Nephron progenitor cell (in vitro differentiated cells): Measurements from ENCODE around the gene TRIM2.

Experiments used
- DNase-seq: peaks from one replicate; pipeline ENCODE4 v3.0.0; 2021
- H3K27ac Mint-ChIP-seq: 2 replicates; pipeline ENCODE4 v1.8.0; 2021; ENCODE audit warnings: mild to moderate bottlenecking, moderate library complexity, mixed read lengths
- H3K27me3 Mint-ChIP-seq: 2 replicates; pipeline ENCODE4 v1.8.0; 2021; ENCODE audit warnings: mild to moderate bottlenecking, low read depth, mixed read lengths; ENCODE audit not compliant: poor library complexity
- H3K36me3 Mint-ChIP-seq: 2 replicates; pipeline ENCODE4 v1.8.0; 2021; ENCODE audit warnings: low read depth, mixed read lengths
- H3K4me1 Mint-ChIP-seq: 2 replicates; pipeline ENCODE4 v1.8.0; 2021; ENCODE audit warnings: mixed read lengths
- H3K4me3 Mint-ChIP-seq: 2 replicates; pipeline ENCODE4 v1.8.0; 2021; ENCODE audit warnings: mild to moderate bottlenecking, moderate library complexity, mixed read lengths
- H3K9me3 Mint-ChIP-seq: 2 replicates; pipeline ENCODE4 v1.8.0; 2021; ENCODE audit warnings: mild to moderate bottlenecking, moderate library complexity, mixed read lengths
- TF ChIP-seq, protein P1 (sequence below): fragments of 200-600 bp; sonication (generic); IDR thresholded peaks from 2 replicates; pipeline ENCODE4 v1.5.0; 2021; ENCODE audit warnings: antibody characterized with exemption

Gene TRIM2

DNA sequence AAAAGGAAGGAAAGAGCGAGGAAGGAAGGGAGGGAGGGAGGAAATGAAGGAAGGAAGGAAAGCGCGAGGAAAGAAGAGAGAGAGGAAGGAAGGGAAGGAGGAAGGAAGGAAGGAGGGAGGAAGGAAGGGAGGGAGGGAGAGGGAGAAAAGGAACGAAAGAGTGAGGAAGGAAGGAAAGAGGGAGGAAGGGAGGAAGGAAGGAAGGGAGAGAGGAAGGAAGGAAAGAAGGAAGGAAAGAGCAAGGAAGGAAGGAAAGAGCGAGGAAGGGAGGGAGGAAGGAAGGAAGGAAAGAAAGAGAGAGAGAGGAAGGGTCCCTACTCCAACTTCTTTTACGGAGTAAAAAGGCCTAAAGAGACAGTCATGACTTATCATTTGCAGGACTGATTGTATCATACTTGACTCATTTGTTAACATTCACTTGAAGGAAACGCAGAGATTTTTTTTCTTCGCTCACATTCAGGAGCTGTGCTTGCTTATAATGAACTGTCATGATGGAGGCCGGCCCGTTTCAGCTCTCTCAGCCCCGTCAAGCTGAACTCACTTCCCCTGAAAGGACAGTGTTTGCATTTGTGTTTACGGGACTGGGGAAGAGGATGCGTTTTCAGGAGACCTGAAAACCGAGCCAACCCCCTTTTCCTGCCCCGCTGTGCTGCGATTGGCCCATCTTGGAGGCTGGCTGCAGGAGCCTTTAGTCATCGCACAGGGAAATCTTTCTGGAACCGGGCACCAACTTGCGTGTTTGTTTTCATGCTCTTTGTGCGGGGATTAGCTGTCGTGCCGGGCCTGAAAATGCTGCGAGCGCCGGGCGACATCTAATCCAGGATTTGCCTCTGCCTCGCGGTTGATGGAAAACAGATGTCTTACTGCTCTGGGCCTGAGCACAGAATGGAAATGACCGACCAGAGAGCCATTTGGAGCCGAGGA is 17.8 kb downstream of the TRIM2 start:
- Mint-ChIP-seq H3K4me3 (peak overlapping the region; percentile 95), H3K27ac (peak overlapping the region; percentile 100), H3K36me3 (peaks cover 44% of the 10 kb centered on the region), H3K4me1 (peaks cover 61% of the 10 kb centered on the region), H3K27me3 (no peaks in the 10 kb centered on the region), H3K9me3 (peaks cover 22% of the 10 kb centered on the region)
- peak; percentile 49 for DNase-seq
- TF ChIP-seq, protein P1, sequence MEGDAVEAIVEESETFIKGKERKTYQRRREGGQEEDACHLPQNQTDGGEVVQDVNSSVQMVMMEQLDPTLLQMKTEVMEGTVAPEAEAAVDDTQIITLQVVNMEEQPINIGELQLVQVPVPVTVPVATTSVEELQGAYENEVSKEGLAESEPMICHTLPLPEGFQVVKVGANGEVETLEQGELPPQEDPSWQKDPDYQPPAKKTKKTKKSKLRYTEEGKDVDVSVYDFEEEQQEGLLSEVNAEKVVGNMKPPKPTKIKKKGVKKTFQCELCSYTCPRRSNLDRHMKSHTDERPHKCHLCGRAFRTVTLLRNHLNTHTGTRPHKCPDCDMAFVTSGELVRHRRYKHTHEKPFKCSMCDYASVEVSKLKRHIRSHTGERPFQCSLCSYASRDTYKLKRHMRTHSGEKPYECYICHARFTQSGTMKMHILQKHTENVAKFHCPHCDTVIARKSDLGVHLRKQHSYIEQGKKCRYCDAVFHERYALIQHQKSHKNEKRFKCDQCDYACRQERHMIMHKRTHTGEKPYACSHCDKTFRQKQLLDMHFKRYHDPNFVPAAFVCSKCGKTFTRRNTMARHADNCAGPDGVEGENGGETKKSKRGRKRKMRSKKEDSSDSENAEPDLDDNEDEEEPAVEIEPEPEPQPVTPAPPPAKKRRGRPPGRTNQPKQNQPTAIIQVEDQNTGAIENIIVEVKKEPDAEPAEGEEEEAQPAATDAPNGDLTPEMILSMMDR: no peak

DNA sequence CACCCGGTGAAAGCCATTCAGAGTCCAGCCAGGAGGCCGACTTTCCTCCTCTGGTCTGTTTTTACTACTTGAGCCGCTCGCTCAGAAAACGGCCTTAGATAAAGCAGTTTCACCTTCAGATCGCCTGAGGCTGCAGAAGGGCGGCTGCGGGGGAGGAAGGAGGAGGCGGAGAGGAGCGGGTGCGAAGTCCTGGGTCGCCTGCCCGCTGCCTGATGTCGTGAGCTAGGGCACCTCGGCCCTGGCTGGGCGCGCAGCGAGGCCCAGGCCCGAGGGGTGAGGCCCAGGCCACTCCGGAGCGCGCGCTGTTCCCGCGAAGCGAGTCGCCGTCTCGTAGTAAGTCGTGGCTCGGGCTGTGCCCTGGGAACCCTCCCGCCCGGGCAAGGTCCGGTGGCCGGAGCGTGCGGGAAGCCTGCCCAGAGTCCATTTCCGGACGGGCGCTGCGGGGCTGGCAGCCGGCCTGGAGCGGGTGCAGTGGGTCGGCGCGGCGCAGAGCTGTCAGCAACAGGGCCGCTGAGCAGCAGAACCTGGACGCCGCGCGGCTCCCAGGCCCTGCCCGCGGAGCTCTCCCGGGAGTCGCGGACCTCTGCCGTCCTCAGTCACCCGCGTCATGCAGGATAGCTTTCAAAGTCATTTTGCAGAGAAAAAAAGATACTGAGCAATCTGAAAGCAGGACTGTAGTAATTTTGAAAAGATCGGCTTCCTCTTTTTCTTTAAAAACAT is 18.6 kb downstream of the TRIM2 start:
- Mint-ChIP-seq H3K27ac (peak overlapping the region; percentile 100), H3K27me3 (peaks cover 3% of the 10 kb centered on the region), H3K9me3 (peaks cover 17% of the 10 kb centered on the region), H3K4me3 (peak overlapping the region; percentile 95), H3K4me1 (peaks cover 65% of the 10 kb centered on the region), H3K36me3 (peaks cover 44% of the 10 kb centered on the region)
- TF ChIP-seq, protein P1: no peak
- DNase-seq: peak; percentile 74

DNA sequence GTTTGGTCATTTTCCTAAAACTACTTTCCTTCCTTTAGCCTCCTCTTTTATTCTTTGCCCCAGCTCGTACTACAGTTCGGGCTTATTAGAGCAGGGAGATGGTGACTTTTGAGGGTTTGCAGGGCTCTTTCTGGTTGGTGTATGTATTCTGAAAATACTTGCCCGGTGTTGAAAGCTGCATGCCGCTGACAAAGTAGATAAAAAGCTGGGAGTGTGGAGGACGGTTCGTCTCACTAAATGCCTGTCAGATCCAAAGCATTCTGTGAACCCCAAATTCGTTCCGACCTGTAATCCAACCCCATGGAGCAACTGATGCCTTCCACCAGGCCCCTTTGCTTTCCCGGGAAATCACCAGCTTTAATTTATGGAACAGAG is 19.2 kb downstream of the TRIM2 start:
- H3K4me3 Mint-ChIP-seq: peak overlapping the region; percentile 95
- peak overlapping the region; percentile 93 for H3K27ac Mint-ChIP-seq
- peaks cover 17% of the 10 kb centered on the region for H3K9me3 Mint-ChIP-seq
- peaks cover 46% of the 10 kb centered on the region for H3K36me3 Mint-ChIP-seq
- TF ChIP-seq, protein P1: no peak
- H3K27me3 Mint-ChIP-seq: peaks cover 3% of the 10 kb centered on the region
- DNase-seq: no peak
- H3K4me1 Mint-ChIP-seq: peaks cover 71% of the 10 kb centered on the region

DNA sequence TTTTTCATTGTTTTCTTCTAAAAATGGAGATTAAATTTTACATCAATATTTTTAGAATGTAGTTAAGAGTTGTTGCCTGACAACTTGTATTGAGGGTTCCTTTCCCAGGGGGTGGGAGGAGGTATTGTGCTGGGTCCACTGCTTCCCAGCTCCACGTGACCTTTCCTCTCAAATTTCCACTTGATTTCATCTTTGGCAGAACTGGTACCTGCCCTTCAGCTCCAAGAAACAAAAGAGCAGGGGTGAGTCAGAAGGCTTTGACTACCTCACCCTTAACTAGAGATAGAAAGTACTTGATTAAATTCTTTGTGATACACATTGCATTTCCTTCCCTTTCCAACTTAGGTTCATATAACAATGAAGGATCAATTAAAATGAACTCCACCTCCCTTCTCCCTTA is 19.7 kb downstream of the TRIM2 start:
- TF ChIP-seq, protein P1: no peak
- Mint-ChIP-seq H3K4me3 (peak overlapping the region; percentile 95), H3K27me3 (peaks cover 3% of the 10 kb centered on the region), H3K27ac (peak overlapping the region; percentile 93), H3K9me3 (peaks cover 17% of the 10 kb centered on the region), H3K36me3 (peaks cover 41% of the 10 kb centered on the region), H3K4me1 (peaks cover 76% of the 10 kb centered on the region)
- DNase-seq: no peak

DNA sequence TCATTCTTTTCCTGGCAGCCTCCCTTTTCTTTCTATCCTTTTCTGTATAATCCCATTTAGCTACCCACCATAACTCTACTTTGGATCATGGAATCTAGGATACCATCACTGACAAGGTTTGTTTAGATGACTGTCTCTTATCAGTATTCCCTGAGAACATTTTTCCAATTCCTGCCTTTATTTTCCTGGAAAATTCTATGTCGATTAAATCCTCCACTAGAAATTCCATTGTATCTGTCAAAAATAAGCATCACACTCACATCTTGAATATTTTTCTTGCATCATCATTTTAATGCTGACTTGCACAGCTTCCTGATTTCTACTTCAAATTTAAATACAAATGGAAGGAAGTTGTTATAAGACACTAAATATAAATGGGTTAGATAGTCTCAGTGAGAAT is 20.2 kb downstream of the TRIM2 start:
- Mint-ChIP-seq H3K36me3 (peaks cover 41% of the 10 kb centered on the region), H3K27ac (peak overlapping the region; percentile 93), H3K4me1 (peaks cover 81% of the 10 kb centered on the region), H3K27me3 (peaks cover 3% of the 10 kb centered on the region), H3K4me3 (peak overlapping the region; percentile 95), H3K9me3 (peaks cover 17% of the 10 kb centered on the region)
- no peak for DNase-seq
- TF ChIP-seq, protein P1: no peak
